Fibroblast of peridontal ligament (primary cell): ENCODE results near the gene MT1F.
"Not testable (repeated sequence)": the region's sequence is repeated elsewhere in the genome, so short reads cannot be mapped to it uniquely, and the experiment has no call there.

Experiments used
- DNase-seq: peaks from one replicate; pipeline ENCODE4 v3.0.0-alpha.2; 2010; ENCODE audit errors: extremely low read depth

The MT1F gene

GRCh38 chr16:56672761-56673536 is 15.2 kb downstream of the MT1F start:
- no peak for DNase-seq

GRCh38 chr16:56673921-56674320 is 16.2 kb downstream of the MT1F start:
- DNase-seq: peak; percentile 25

DNA sequence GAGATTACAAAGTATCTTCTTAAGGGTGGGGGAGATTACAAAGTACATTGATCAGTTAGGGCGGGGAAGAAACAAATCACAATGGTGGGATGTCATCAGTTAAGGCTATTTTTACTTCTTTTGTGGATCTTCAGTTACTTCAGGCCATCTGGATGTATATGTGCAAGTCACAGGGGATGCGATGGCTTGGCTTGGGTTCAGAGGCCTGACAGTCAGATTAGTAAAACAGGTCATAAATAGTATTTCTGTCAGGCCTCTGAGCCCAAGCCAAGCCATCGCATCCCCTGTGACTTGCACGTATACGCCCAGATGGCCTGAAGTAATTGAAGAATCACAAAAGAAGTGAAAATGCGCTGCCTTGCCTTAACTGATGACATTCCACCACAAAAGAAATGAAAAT is 16.8 kb downstream of the MT1F start:
- not testable (repeated sequence) for DNase-seq

GRCh38 chr16:56675685-56676210 is 18.0 kb downstream of the MT1F start:
- no peak for DNase-seq

- DNase-seq: no peak
Measured at GRCh38 chr16:56677474-56677873, 19.7 kb downstream of the MT1F start.

DNA sequence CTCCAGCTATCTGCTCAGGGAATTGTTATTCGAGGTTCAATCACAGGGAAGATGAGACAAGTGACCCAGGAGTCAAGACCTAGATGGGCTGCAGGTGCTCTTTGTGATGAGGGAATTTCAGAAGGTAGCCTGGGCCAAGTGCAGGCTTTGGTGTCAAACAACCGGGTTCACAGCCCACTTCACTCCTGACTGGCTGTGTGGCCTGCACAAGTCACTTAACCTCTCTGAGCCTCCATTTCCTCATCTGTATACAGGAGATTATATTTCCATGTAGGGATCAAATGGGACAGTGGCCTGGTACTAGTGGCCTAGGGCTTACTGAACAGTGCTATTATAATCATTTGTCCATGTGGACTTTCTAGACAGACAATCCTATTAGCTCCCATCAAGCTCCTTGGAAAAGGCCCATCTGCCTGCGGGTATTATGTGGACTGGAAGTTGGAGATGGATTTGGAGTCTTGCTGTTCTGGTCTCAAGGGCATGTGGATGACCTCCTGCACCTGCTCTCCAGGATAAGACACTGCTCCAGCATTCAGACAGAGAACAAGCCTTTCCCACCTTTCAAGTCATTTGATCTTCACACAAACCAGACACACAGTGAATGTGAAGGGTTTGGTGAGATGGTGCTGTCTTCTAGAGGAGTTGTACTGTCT is 21.4 kb downstream of the MT1F start:
- DNase-seq: no peak

GRCh38 chr16:56679818-56680217 is 22.1 kb downstream of the MT1F start:
- no peak for DNase-seq

GRCh38 chr16:56681939-56682702 is 24.4 kb downstream of the MT1F start, which contains the start of gene MT1X:
MT1X (plus strand) TSS chr16:56682470; CDS start chr16:56682541, 71 bp downstream.
- DNase-seq: peak; percentile 79

GRCh38 chr16:56682703-56683397 is 25.1 kb downstream of the MT1F start:
- DNase-seq: no peak

DNA sequence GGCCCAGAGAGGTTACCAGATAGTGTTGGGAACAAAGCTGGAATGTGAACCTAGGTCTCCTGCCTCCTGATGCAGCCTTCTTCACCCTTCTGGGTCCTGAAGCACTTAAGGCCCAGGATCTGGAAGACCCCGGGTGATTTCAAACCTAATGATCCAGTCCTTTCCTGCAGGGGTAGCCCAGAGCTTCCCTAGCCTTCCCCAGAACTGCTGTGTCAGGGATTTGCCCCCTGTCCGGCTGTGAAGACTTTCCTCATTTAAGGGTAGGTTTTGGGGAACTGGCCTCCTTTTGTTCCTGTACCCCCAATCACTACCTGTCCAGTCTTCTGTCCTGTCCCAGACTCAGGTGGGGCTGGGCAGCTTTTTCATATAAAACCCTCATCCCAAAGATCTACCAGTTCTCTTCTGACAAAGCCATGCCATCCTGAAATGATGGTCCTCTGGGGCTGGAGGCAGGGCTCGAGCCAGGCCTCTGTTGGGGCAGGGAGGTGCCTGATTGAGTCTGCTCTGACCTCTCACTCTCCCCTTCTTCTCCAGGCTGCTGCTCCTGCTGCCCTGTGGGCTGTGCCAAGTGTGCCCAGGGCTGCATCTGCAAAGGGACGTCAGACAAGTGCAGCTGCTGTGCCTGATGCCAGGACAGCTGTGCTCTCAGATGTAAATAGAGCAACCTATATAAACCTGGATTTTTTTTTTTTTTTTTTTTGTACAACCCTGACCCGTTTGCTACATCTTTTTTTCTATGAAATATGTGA is 25.8 kb downstream of the MT1F start:
- DNase-seq: no peak

DNA sequence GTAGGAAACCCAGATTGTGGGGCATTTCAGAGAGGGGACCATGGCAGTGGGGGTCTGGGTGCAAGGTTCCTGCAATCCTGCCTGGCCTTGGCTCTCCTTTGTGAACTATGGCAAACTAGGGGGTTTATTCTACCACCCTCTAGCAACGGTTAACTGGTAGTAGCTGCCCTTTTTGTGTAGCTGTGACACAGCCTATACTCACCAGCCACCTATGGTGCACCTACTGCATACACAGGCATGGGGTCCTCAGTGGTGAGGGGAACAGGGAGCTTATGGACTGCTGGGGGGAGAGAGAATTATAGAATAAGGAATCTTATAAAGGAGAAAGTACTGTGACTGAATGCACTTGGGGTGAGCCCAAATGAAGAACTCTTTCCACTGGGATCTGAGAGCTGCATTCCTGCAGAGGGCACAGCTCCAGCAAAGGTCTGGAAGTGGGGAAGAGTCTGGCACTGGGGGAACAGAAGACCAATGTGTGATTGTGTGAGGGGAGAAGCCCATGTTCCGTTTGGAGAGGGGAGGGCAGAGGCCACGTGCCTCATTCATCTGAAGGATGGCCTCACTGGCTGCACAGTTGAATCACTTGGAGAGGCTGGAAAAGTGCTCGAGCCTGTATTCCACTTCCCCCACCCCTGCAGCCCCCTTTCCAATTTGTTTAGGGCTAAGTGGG is 26.6 kb downstream of the MT1F start:
- DNase-seq: no peak

- DNase-seq: no peak
Measured at GRCh38 chr16:56684926-56685590, 27.3 kb downstream of the MT1F start.

GRCh38 chr16:56686758-56687157 is 29.0 kb downstream of the MT1F start:
- DNase-seq: no peak

DNA sequence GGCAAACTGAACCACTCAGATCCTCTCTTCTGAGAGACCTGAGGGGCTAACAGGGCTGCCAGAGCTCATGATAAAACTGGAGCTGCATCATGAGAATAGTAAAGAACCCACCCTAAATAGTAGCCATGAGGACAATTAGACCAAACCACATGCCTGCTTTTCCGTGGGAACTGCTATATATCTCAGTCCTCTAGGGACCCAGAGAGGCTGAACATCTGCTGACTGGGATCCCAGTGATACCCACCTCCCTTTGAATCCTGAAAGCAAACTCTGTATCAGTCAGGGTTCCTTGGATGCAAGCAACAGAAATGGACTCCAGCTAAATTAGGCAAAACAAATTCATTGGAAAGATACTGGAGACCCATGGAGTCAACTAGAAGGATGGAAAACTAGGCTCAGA is 31.0 kb downstream of the MT1F start:
- no peak for DNase-seq

- no peak for DNase-seq
Measured at GRCh38 chr16:56689171-56689570, 31.4 kb downstream of the MT1F start.

GRCh38 chr16:56690420-56691122 is 32.8 kb downstream of the MT1F start:
- DNase-seq: no peak

DNA sequence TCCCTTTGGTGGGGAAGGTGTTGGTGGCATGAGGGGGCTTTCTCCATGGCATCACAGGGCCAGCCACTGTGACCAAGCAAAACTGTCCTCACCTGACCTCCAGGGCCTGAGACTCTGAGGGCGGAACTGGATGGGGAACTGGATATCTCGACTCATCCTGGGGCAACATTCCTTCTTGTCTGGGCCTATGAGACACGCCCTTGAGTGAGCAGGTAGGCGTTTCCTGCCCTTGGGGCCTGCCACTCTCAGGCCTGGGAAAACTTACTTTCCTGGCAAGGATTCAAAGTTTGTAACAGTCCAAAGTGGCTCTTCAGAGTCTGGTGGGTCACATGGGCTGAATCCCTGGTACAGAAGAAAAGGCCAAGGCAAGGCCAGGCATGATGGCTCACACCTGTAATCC is 34.1 kb downstream of the MT1F start:
- DNase-seq: no peak

DNA sequence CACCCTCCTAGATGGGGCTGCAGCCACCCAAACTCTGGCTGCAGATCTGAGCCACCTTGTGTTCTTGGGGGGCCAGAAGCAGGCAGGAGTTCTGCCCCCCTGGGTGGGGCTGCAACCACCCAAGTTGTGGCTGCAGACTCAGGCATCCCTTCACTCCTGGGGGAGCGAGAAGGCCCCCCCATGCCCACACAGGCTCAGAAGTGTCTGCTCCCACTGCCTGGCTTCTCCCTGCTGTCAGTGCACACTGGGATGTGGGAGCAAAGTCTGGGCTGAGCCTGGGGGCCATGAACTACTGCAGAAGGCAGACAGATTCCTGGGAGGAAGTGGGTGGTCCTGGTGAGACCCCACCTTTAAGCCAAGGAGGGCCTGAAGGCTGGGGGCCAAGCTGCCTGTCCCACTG is 37.5 kb downstream of the MT1F start:
- no peak for DNase-seq

DNA sequence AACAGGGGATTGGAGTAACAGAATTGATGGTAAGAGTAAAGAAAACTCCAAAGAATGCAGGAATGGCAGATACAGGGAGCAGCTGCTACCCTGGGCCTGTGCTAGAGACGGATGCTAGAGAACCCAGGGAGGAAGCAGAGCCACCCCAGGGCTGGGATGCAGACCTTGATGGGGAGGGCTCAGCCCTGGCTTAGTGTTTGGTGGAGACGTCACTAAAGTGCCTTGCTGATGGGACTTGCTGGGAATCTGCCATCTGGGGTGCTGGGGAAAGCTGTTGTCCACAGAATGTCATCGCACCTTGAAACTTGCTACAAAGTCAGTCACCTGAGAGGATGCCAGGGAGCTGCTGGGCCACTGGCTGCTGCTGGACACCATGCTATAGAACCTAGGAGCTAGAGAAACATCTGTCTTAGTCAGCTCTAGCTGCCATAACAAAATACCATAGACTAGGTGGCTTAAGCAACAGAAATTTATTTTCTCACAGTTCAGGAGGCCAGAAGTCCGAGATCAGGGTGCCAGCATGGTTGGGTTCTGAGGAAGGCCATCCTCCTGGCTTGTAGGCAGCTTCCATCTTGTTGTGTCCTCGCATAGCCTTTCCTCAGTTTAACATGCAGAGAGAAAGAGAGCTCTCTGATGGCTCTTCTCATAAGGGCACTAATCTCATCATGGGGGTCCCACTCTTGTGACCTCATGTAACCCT is 39.8 kb downstream of the MT1F start:
- no peak for DNase-seq
